GM21390 (cell line): Measurements from ENCODE around the gene COX8C.

ENCODE experiments used
- ATAC-seq: cut with Tn5 transposase; IDR thresholded peaks from one replicate; pipeline ENCODE4 v1.9.1; 2021; ENCODE audit not compliant: unreplicated experiment

The COX8C gene, protein sequence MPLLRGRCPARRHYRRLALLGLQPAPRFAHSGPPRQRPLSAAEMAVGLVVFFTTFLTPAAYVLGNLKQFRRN

DNA sequence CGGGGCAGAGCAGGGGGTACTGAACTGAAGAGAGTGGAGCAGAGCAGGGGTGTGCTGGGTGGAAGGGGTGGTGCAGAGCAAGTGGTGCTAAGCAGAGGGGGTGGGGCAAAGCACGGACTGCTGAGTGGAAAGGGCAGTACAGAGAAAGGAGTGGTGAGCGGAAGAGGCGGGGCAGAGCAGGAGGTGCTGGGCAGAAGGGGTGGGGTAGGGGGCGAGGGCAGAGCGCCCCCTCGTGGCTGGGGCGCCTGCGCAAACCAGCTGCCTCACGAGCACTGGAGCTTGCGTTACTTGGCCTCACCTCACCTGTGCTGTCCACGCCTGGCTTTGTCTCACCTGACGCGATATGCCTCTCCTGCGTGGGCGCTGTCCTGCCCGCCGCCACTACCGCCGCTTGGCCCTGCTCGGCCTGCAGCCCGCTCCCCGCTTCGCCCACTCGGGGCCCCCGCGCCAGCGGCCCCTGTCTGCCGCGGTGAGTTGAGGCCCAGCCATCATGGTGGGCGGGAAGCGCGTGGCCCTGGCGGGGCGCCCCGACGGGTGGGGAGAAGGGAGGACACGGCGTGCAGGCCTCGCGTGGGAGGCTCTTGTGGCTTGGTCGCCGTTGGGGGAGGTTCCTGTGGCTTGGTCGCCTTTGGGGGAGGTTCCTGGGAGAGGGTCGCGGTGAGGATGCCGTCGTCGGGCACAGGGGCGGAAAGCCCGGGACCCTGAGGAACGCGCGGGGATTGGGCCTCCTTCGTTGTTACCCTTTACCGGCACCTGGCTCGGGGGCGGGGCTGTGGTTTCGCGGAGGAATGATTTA, at the start of gene COX8C:
Gene COX8C, plus strand, starts transcription at position 257 of the 796 bp plus-strand sequence. Its CDS starts 87 bp downstream, at position 344.
- ATAC-seq: no peak

DNA sequence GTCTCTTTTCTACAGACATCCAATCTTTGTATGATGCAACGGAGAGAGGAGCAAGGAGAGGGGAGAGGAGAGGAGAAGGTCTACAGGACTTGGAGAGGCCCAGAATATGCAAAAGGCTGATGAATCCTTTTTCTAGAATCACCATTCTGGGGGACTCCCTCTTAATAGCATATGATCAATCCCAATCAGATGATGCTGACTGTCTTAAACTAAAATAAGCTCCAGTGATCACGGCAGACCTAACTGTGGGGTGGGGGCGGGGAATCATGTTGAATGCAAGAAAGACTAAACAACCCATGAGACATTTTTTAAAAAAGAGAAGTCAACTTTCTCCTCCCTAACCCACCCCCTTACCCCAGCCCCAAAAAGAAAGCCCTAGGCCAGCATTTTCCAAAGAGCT, 47.6 kb upstream of the COX8C start:
- ATAC-seq: no peak

DNA sequence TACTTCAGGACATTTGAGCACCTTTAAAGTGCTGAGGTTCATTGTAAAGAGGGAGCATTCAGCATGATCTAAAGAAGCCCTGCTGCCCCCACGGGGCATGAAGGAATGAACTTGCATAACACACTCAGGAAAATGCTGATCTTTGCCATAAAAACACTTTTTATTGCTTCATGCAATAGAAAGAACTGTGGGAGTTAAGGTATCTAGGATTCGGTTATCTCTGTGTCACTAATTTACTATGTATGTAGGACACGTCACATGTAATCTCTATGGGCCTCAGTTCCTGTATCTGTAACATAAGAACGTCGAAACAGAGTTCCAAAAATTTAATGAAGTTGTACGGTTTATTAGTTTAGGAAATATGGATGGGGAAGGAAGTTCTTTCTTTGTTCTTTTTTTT, 47.1 kb upstream of the COX8C start:
- ATAC-seq: no peak

DNA sequence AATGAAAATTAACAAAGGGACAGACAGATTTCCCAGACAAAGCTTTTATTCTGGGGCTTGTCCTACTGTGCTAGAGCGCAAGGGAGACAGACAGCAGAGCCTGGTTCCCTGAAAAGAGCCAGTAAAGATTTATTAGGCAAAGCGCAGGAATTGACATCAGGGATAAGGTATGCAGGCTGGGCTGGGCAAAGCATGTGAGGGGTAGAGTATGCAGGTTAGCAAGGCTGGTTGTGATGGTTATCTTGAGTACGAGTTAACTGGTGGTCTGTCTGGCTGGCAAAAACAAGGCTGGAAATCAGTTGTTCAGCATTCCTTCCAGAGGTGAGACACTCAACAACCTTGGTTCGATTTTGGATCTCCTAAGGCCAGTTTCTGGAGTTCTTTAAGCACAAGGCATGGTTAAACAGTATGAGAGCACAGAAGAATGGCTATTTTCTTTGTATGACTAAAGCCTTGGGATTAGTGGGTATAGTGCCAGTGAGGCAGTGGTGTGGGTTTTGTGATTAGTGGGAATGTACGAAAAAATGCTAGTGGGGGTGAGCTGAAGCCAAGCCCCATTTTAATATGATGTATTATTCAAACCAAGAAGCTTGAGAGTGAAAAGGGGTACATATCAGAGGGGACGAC, 45.0 kb upstream of the COX8C start:
- no peak for ATAC-seq

- ATAC-seq: no peak
These were observed 44.0 kb upstream of the COX8C start for GRCh38 chr14:93302688-93303581.

DNA sequence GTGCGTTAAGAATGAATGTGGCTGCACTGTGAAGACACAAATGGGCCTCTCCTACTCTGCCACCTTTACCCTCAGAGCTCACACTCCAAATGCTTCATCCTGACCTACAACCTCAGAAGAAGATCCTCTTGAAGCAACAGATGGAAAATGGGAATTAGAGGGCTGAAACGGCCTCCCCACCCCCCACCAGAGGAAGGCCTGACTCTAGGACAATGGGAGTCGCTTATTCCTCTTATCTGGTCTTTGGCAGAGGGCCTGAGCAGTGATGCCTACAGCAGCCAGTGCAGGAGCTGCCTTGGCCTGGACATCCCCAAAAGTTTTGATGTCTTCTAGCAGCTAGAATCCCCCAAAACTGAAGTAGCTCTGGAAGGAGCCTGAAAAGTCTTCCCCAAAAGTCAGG, 43.3 kb upstream of the COX8C start:
- ATAC-seq: no peak

- ATAC-seq: no peak
These were observed 42.2 kb upstream of the COX8C start for GRCh38 chr14:93304771-93305170.

DNA sequence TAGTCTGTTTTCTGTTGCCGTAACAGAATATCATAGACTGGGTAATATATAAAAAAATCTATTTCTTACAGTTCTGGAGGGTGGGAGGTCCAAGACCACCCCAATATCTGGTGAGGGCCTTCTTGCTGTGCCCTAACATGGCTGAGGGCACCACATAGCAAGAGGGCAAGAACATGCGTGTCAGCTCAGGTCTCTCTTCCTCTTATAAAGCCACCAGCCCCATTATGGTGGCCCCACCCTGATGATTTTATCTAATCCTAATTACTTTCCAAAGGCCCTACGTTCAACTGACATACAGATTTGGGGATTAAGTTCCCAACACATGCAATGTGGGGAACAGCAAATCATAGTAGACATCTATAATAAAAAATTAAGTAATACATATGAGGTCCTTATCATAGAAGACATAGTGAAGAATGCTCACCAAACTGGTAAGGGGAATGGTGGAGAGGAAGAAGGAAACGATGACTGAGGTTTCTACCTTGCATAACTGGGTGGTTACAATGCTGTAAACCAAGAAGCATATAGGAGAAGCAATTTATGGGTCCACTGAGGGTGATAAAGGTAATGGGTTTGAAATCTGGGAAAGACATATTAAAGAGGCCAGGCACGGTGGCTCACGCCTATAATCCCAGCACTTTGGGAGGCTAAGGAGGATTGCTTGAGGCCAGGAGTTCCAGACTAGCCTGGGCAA, 41.1 kb upstream of the COX8C start:
- ATAC-seq: no peak

GRCh38 chr14:93306812-93307211, 40.2 kb upstream of the COX8C start:
- ATAC-seq: no peak

- no peak for ATAC-seq
These were observed 38.2 kb upstream of the COX8C start for GRCh38 chr14:93308686-93309345.

DNA sequence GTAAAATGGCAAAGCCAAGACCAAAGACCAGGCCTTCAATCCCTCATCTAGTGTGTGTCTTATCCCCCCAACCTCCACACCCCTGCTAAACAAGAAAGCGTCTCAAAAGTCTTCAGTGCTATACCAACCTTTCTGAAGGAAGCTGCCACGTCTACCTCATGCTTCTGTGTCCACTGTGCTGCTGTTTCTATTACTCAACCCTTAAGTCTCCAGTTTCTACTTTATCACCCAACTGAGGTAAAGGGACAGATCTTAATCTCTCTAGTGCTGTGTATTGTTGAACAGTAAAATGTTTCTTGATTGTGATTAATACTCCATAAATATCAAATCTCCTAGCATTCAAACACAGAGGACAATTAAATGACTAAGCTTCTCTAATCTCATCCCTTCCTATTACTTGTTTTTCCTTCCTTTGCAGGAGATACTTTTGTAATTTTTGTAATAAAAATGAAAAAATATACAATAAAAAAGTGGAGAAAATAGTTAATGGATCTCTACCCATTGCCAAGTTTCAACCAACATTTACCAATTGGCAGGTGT, 37.5 kb upstream of the COX8C start:
- no peak for ATAC-seq

GRCh38 chr14:93311082-93311481, 35.9 kb upstream of the COX8C start:
- no peak for ATAC-seq

DNA sequence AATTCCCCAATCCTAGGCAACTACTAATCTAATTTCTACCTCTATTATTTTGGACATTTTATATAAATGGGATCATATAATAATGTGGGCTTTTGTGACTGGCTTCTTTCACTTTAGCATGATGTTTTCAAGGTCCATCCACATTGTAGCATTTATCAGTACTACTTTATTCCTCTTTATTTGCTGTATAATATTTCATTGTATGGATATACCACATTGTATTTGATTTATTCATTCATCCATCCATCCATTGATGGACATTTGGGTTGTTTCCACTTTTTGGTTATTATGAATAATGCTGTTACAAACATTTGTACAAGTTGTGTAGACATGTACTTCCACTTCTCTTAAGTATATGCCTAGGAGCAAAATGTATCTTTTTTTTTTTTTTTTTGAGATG, 31.4 kb upstream of the COX8C start:
- ATAC-seq: no peak

- ATAC-seq: no peak
These were observed 30.3 kb upstream of the COX8C start for GRCh38 chr14:93316716-93317115.

DNA sequence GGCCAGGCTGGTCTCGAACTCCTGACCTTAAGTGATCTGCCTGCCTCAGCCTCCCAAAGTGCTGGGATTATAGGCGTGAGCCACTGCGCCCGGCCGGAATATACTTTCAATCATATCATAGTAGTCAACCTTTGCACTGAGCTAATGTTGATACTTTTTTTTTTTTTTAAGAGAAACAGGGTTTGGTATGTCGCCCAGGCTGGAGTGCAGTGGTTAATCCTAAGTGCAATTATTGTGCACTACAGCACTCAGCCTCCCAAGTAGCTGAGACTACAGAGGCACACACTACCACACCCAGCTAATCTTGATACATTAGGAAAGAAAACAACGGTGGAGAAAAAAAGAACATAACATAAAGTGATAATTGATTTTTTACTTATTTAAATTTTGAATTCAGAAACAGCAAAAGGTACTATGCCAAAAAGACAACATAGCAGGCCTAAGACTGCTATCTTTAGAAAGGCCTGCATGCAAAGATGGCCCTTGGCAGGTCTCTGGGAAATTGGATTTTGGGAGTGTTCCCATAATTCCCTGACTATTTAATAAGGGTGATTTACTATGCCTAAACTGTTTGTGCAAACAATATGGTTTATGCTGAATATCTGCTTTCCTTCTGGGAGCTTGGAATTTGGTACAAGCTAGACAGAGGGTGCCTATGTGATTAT, 29.6 kb upstream of the COX8C start:
- ATAC-seq: no peak

- no peak for ATAC-seq
These were observed 28.8 kb upstream of the COX8C start for GRCh38 chr14:93317875-93318807.

GRCh38 chr14:93318927-93319326, 28.1 kb upstream of the COX8C start:
- no peak for ATAC-seq

DNA sequence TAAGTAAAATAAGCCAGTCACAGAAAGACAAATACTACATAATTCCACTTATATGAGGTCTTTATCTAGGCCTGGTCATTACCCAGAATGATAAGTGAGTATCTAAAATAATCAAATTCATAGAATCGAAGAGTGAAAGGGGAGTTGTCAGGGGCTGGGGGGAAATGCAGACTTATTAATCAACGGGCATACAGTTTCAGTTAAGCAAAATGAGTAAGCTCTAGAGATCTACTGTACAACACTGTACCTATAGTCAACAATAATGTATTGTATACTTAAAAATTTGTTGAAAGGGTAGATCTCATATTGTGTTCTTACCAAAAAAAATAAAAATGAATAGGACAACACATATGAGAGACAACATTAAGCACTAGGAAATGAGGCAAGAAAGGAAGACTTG, 27.5 kb upstream of the COX8C start:
- ATAC-seq: peak; percentile 31
